Activated CD8-positive, alpha-beta memory T cell treated with anti-CD3 and anti-CD28 coated beads, Interleukin-2, amount 10 ng/mL, durations not matched to agents 7 days and 5 days (primary cell): ENCODE results near the gene RFTN1. TPM values are rescaled to one million over a fixed set of nuclear protein-coding genes. Genes with fewer than 3 reads are reported as not detected.
A peak's percentile ranks its signal among the peaks of the same experiment; 100 is the strongest.

Experiments
- ATAC-seq: fragments of 150-1000 bp; cut with Tn5 transposase; one replicate; pipeline ENCODE4 v1.10.0; 2021; ENCODE audit warnings: moderate library complexity
- CTCF ChIA-PET: fragments of 350-600 bp; sonication (Branson Sonifier 250); formaldehyde crosslinking; loops from one replicate; lab custom pipeline; 2021; ENCODE audit warnings: antibody characterized with exemption; lab: Charles Lee
- DNase-seq: peaks from one replicate; pipeline ENCODE4 v3.0.0-alpha.2; 2020
- H3K27ac Mint-ChIP-seq: one replicate; pipeline ENCODE4 v1.8.0; 2021; ENCODE audit warnings: mild to moderate bottlenecking, mixed read lengths
- H3K27me3 Mint-ChIP-seq: one replicate; pipeline ENCODE4 v1.8.0; 2021; ENCODE audit warnings: mixed read lengths
- H3K36me3 Mint-ChIP-seq: one replicate; pipeline ENCODE4 v1.8.0; 2021; ENCODE audit warnings: mild to moderate bottlenecking, mixed read lengths
- H3K4me1 Mint-ChIP-seq: one replicate; pipeline ENCODE4 v1.8.0; 2021; ENCODE audit warnings: mixed read lengths
- H3K4me3 Mint-ChIP-seq: one replicate; pipeline ENCODE4 v1.8.0; 2021; ENCODE audit warnings: mild to moderate bottlenecking, moderate library complexity, mixed read lengths
- H3K9me3 Mint-ChIP-seq: one replicate; pipeline ENCODE4 v1.8.0; 2022; ENCODE audit warnings: low read depth, mixed read lengths
- total RNA-seq, 2 experiments: library from RNA; stranded (reverse); gene quantifications; one replicate each; pipeline ENCODE4 v1.2.3, GENCODE V29; 2021

RFTN1 gene
- total RNA-seq, 2 experiments from 2014 or later: 78.0 to 96.7 TPM

- Mint-ChIP-seq H3K27ac (peak overlapping the region; percentile 74), H3K27me3 (no peaks in the 10 kb centered on the region), H3K9me3 (no peaks in the 10 kb centered on the region), H3K4me3 (peak overlapping the region; percentile 12), H3K4me1 (peaks cover 44% of the 10 kb centered on the region), H3K36me3 (peaks cover 54% of the 10 kb centered on the region)
- CTCF ChIA-PET: interaction anchor here (0.8 to 2.2 kb wide), 8 partner anchors 10 to 174 kb away, joined by 3 to 12 read pairs (median 4); no protein-coding TSS in a partner anchor
- DNase-seq (peak; percentile 90), ATAC-seq (peak; percentile 93)
These were observed 175.5 kb downstream of the RFTN1 start for GRCh38 chr3:16337856-16338540.

- CTCF ChIA-PET: interaction anchor here (1.2 to 1.4 kb wide), 2 partner anchors 48 to 68 kb away, joined by 3 to 8 read pairs; no protein-coding TSS in a partner anchor
- DNase-seq: no peak
- peak overlapping the region; percentile 60 for H3K27ac Mint-ChIP-seq
- no peaks in the 10 kb centered on the region for H3K27me3 Mint-ChIP-seq
- ATAC-seq: no peak
- peaks cover 45% of the 10 kb centered on the region for H3K4me1 Mint-ChIP-seq
- H3K4me3 Mint-ChIP-seq: no peak overlapping the region
- H3K9me3 Mint-ChIP-seq: peaks cover 3% of the 10 kb centered on the region
- H3K36me3 Mint-ChIP-seq: peaks cover 65% of the 10 kb centered on the region
These were observed 176.7 kb downstream of the RFTN1 start for GRCh38 chr3:16336825-16337224.

- Mint-ChIP-seq H3K4me3 (no peak overlapping the region), H3K27me3 (no peaks in the 10 kb centered on the region), H3K36me3 (peaks cover 70% of the 10 kb centered on the region), H3K9me3 (peaks cover 7% of the 10 kb centered on the region), H3K4me1 (peaks cover 45% of the 10 kb centered on the region), H3K27ac (peak overlapping the region; percentile 60)
- DNase-seq (no peak), ATAC-seq (no peak)
- CTCF ChIA-PET: interaction anchor here (1.2 to 1.4 kb wide), 2 partner anchors 47 to 68 kb away, joined by 3 to 8 read pairs; no protein-coding TSS in a partner anchor
These were observed 177.5 kb downstream of the RFTN1 start for GRCh38 chr3:16335772-16336645.

DNA sequence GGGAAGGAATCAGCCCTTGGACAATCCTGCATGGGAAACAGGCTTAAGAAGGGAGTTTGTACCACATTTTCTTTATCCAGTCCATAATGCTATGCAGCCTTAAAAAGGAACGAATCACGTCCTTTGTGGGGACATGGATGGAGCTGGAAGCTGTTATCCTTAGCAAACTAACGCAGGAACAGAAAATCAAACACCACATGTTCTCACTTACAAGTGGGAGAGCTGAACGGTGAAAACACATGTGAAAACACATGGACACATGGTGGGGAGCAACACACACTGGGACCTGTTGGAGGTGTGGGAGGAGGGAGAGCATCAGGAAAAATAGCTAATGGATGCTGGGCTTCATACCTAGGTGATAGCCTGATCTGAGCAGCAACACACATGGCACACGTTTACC is 178.2 kb downstream of the RFTN1 start:
- H3K36me3 Mint-ChIP-seq: peaks cover 73% of the 10 kb centered on the region
- CTCF ChIA-PET: interaction anchor here (1.1 kb wide), 1 partner anchor 29 kb away, joined by 3 read pairs; no protein-coding TSS in a partner anchor
- no peak overlapping the region for H3K27ac Mint-ChIP-seq
- ATAC-seq (no peak), DNase-seq (no peak)
- H3K4me1 Mint-ChIP-seq: peaks cover 45% of the 10 kb centered on the region
- peaks cover 7% of the 10 kb centered on the region for H3K9me3 Mint-ChIP-seq
- H3K27me3 Mint-ChIP-seq: no peaks in the 10 kb centered on the region
- H3K4me3 Mint-ChIP-seq: no peak overlapping the region

DNA sequence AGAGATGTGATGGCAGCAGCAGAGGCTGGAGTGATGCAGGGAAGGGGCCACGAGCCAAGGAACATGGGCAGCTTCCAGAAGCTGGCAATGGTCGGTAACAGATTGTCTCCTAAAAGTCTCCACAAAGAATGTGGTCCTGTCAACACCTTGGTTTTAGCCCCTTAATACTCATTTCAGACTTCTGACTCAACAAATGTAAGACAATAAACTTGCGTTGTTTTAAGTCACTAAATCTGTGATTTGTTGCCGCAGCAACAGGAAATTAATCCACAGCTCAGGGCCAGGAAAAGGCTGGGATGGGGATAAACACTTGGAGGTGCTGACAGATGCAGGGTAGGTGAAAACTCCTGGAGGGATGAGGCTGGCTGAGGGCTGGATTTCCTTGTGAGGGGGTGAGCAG is 178.6 kb downstream of the RFTN1 start:
- Mint-ChIP-seq H3K27ac (peak overlapping the region; percentile 21), H3K4me1 (peaks cover 41% of the 10 kb centered on the region), H3K36me3 (peaks cover 73% of the 10 kb centered on the region), H3K4me3 (no peak overlapping the region), H3K27me3 (no peaks in the 10 kb centered on the region), H3K9me3 (peaks cover 7% of the 10 kb centered on the region)
- DNase-seq (no peak), ATAC-seq (no peak)
- CTCF ChIA-PET: interaction anchor here (1.1 to 1.7 kb wide), 2 partner anchors 15 to 30 kb away, joined by 3 to 6 read pairs; no protein-coding TSS in a partner anchor

- Mint-ChIP-seq H3K36me3 (peaks cover 75% of the 10 kb centered on the region), H3K4me1 (peaks cover 24% of the 10 kb centered on the region), H3K27ac (no peak overlapping the region), H3K27me3 (no peaks in the 10 kb centered on the region), H3K9me3 (peaks cover 7% of the 10 kb centered on the region), H3K4me3 (no peak overlapping the region)
- CTCF ChIA-PET: interaction anchor here (1.2 to 1.5 kb wide), 3 partner anchors 10 to 44 kb away, joined by 3 to 5 read pairs (median 4); no protein-coding TSS in a partner anchor
- ATAC-seq (no peak), DNase-seq (no peak)
These were observed 180.5 kb downstream of the RFTN1 start for GRCh38 chr3:16332904-16333426.

DNA sequence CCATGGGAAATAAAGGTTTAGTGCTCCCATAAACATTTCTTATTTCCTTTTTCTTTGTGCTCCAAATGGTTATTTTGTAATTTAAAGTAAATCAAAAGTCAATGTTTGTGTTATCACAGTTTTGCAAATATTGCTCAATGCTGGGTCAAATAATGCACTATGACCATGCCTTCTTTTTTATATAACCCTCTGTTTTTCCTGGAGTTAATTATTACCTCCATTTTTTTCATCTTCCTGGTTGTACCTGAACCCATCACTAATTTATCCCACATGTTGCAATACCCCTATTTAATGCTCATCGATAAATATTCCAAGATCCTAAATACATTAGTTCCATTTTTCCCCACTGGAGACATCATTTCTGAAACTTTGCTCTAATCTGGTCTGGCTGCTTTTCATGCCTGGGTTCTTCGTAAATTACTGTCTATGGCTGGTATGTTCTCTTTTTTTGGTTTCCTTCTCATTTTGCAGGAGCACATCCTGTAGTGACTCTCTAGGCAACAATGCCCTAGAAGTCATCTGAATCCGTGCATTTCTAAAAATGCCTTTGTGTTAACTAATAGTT is 182.1 kb downstream of the RFTN1 start:
- no peak for ATAC-seq
- peaks cover 17% of the 10 kb centered on the region for H3K4me1 Mint-ChIP-seq
- DNase-seq: no peak
- CTCF ChIA-PET: no interaction called here
- no peaks in the 10 kb centered on the region for H3K27me3 Mint-ChIP-seq
- peaks cover 81% of the 10 kb centered on the region for H3K36me3 Mint-ChIP-seq
- peaks cover 7% of the 10 kb centered on the region for H3K9me3 Mint-ChIP-seq
- H3K27ac Mint-ChIP-seq: no peak overlapping the region
- no peak overlapping the region for H3K4me3 Mint-ChIP-seq

DNA sequence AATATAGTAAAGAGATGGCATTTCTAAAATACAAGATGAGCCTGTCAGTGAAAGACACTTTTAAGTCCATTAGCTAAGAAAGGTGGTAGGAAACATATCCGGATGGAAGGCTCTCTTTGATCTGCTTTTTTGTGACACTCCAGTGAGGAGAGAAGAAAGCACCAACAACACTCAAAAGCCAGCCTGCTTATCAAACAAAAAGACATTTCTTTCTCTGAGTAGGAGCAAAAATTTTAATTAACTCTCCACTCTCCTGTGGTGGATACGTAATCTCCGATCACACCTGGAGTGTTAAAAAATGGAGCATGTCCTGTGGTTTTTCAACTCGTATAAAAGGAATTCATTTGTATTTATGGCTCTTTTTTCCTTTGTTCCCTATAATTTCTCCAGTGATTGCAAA is 183.1 kb downstream of the RFTN1 start:
- DNase-seq: no peak
- no peak for ATAC-seq
- Mint-ChIP-seq H3K36me3 (peaks cover 78% of the 10 kb centered on the region), H3K27ac (no peak overlapping the region), H3K9me3 (peaks cover 7% of the 10 kb centered on the region), H3K4me3 (no peak overlapping the region), H3K27me3 (no peaks in the 10 kb centered on the region), H3K4me1 (peaks cover 15% of the 10 kb centered on the region)
- CTCF ChIA-PET: no interaction called here

- H3K9me3 Mint-ChIP-seq: peaks cover 7% of the 10 kb centered on the region
- no peak overlapping the region for H3K4me3 Mint-ChIP-seq
- H3K4me1 Mint-ChIP-seq: peaks cover 13% of the 10 kb centered on the region
- H3K27me3 Mint-ChIP-seq: no peaks in the 10 kb centered on the region
- ATAC-seq (no peak), DNase-seq (no peak)
- no peak overlapping the region for H3K27ac Mint-ChIP-seq
- CTCF ChIA-PET: no interaction called here
- H3K36me3 Mint-ChIP-seq: peaks cover 76% of the 10 kb centered on the region
These were observed 183.7 kb downstream of the RFTN1 start for GRCh38 chr3:16329826-16330129.

- CTCF ChIA-PET: no interaction called here
- Mint-ChIP-seq H3K27ac (peak overlapping the region; percentile 31), H3K4me3 (no peak overlapping the region), H3K9me3 (peaks cover 7% of the 10 kb centered on the region), H3K27me3 (no peaks in the 10 kb centered on the region), H3K36me3 (peaks cover 72% of the 10 kb centered on the region), H3K4me1 (peaks cover 8% of the 10 kb centered on the region)
- ATAC-seq (no peak), DNase-seq (no peak)
These were observed 184.3 kb downstream of the RFTN1 start for GRCh38 chr3:16329036-16329825.

GRCh38 chr3:16328124-16328523 is 185.4 kb downstream of the RFTN1 start:
- ATAC-seq (no peak), DNase-seq (peak; percentile 37)
- no peaks in the 10 kb centered on the region for H3K27me3 Mint-ChIP-seq
- no peak overlapping the region for H3K4me3 Mint-ChIP-seq
- H3K9me3 Mint-ChIP-seq: peaks cover 7% of the 10 kb centered on the region
- no peak overlapping the region for H3K27ac Mint-ChIP-seq
- H3K4me1 Mint-ChIP-seq: peaks cover 8% of the 10 kb centered on the region
- H3K36me3 Mint-ChIP-seq: peaks cover 73% of the 10 kb centered on the region
- CTCF ChIA-PET: no interaction called here

GRCh38 chr3:16326724-16327349 is 186.7 kb downstream of the RFTN1 start:
- ATAC-seq (no peak), DNase-seq (peak; percentile 37)
- CTCF ChIA-PET: no interaction called here
- H3K4me1 Mint-ChIP-seq: peaks cover 6% of the 10 kb centered on the region
- peak overlapping the region; percentile 19 for H3K27ac Mint-ChIP-seq
- peaks cover 4% of the 10 kb centered on the region for H3K9me3 Mint-ChIP-seq
- no peak overlapping the region for H3K4me3 Mint-ChIP-seq
- peaks cover 66% of the 10 kb centered on the region for H3K36me3 Mint-ChIP-seq
- no peaks in the 10 kb centered on the region for H3K27me3 Mint-ChIP-seq
